GM18507 (cell line): ENCODE results near the gene PEX6.
"Not testable (repeated sequence)": the region's sequence is repeated elsewhere in the genome, so short reads cannot be mapped to it uniquely, and the experiment has no call there.

Experiments used
- DNase-seq: peaks from one replicate; pipeline ENCODE4 v3.0.0; 2011; ENCODE audit warnings: low read depth; ENCODE audit not compliant: insufficient read length; ENCODE audit errors: extremely low spot score
- FAIRE-seq: peaks from 2 replicates; lab custom pipeline; 2011; peaks lifted over from hg19 to GRCh38; lab: Jason Lieb, UNC

PEX6 gene

GRCh38 chr6:42968783-42969182 is 10.2 kb downstream of the PEX6 start:
- no peak for FAIRE-seq

DNA sequence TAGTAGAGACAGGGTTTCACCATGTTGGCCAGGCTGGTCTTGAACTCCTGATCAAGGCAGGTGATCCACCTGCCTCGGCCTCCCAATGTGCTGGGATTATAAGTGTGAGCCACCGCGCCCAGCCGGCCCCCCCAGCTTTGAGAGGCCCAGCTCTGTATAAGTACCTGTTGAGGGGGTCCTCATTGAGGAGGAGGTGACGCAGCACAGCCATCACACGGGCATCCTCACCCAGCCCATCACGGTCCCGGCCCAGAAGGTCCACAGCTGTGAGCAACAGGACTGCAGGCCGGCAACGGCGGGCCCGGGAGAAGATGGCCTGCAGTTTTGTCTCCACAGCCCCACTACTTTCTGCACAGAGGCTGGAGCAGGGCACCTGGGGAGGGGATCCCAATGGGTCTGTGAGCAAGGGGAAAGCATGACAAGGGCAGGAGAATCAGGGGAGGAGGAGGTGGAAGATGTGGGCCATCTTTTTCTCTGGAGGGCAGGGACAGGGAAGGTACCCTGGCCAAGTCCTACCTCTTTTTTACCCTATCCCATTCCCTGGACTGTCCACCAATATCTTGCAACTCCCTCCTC is 10.8 kb downstream of the PEX6 start:
- FAIRE-seq (no peak), DNase-seq (no peak)

More at GRCh38 chr6:42968783-42969182, 10.2 kb downstream of the PEX6 start:
- DNase-seq, result no peak

DNA sequence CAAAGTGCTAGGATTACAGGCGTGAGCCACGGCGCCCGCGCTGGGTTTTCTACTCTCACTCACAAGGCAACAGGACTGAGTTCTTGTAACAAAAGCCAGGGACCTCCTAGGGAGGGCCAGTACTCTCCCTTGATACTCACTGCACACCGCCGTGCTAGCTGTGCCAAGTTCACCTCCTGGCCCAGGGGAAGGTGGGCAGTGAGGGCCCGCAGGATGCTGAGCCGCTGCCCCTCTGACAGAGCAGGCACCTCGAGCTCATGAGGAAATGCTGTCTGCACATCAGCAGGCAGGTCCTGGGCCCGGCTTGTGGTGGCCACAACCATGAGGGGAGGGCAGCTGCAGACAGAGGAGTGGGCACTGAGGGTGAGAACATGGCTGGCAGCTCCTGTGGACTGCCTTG is 11.8 kb downstream of the PEX6 start:
- DNase-seq (no peak), FAIRE-seq (no peak)

DNA sequence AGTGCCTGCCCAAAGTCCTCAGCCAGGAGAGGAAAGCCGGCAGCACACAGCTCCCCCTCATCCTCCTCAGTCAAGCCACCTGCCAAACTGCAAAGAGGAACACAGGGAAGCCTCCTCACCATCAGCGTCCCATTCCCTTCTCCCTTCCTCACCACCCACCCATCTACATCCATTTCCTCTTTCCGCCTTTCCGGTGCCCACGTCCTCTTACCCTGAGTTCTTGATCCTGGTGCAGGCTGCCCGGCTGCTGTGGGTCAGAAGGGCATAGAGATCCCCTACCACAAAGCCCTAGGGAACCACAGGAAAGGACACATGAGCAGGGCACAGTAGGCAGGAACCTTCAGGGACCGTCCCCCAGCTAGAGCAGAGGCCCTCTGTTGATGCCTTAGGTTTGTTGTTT is 12.4 kb downstream of the PEX6 start:
- FAIRE-seq (no peak), DNase-seq (no peak)

GRCh38 chr6:42963855-42964605 is 15.0 kb downstream of the PEX6 start:
- no peak for DNase-seq
- no peak for FAIRE-seq

GRCh38 chr6:42963179-42963854 is 15.7 kb downstream of the PEX6 start:
- DNase-seq (no peak), FAIRE-seq (no peak)

- DNase-seq, result no peak
- no peak for FAIRE-seq
Observed at GRCh38 chr6:42962502-42963178, 16.3 kb downstream of the PEX6 start.

DNA sequence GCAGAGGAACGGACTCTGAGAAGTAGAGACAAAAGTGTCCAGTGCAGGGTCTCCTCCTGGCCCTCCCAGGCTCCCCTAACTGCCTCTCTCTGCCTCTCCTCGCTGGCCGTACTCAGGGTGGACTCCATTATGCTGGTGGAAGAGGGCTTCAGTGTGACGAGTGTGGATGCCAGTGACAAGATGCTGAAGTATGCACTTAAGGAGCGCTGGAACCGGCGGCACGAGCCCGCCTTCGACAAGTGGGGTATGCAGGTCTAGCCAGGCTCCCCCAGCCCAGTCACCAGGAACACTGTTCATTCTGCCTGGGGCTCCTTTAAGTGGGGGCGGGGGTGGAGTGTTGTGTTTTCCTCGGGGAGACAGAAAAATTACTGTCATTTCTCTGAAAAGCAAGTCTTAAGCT is 16.9 kb downstream of the PEX6 start:
- FAIRE-seq (no peak), DNase-seq (no peak)

GRCh38 chr6:42961020-42961470 is 17.9 kb downstream of the PEX6 start:
- no peak for DNase-seq
- FAIRE-seq, result no peak

GRCh38 chr6:42960243-42961019 is 18.6 kb downstream of the PEX6 start, which contains the start of gene GNMT:
TSS of gene GNMT (plus strand) at chr6:42960754. CDS start at chr6:42960768, 14 bp downstream.
- FAIRE-seq (no peak), DNase-seq (no peak)

- FAIRE-seq, result no peak
Observed at GRCh38 chr6:42959917-42960242, 19.1 kb downstream of the PEX6 start.

DNA sequence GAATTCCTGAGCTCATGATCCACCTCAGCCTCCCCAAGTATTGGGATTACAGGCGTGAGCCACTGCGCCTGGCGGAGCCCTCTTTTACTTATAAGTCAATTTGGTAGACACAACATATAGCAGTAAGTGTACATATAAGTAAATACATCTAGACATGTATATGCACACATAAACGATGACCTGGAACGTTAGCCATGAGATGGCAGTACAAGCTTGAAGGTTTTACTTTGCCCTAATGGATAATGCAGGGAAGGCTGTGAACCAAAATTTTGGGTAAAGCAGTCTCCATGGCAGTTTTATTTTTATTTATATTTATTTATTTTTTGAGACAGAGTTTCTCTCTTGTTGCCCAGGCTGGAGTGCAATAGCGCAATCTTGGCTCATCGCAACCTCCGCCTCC is 20.9 kb downstream of the PEX6 start:
- no peak for DNase-seq
- FAIRE-seq, result no peak

More at GRCh38 chr6:42959917-42960242, 19.1 kb downstream of the PEX6 start:
- no peak for DNase-seq

- not testable (repeated sequence) for DNase-seq, FAIRE-seq
Observed at GRCh38 chr6:42954405-42954804, 24.6 kb downstream of the PEX6 start.

GRCh38 chr6:42952389-42952788 is 26.6 kb downstream of the PEX6 start:
- no peak for FAIRE-seq
- DNase-seq, result no peak

DNA sequence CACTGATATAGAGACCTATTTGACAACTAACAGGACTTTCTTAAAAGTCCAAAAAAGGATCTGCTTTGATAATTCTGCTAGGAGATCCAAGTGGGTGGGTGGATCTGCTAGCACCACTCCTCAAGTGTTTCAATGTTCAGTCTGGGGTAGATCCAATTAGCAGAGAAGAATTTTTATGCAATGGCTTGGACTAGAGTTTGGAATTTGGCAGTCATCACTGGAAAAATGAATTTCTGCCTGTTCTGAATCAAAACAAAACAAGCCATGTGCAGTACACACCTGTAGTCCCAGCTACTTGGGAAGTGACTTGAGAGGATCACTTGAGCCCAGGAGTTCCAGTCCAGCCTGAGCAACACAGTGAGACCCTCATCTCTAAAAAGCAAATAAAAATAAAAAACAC is 31.0 kb downstream of the PEX6 start:
- no peak for FAIRE-seq
- no peak for DNase-seq

- FAIRE-seq (no peak), DNase-seq (no peak)
Observed at GRCh38 chr6:42942444-42942843, 36.5 kb downstream of the PEX6 start.

- FAIRE-seq, DNase-seq: not testable (repeated sequence)
Observed at GRCh38 chr6:42941356-42941755, 37.6 kb downstream of the PEX6 start.

GRCh38 chr6:42940493-42941045 is 38.4 kb downstream of the PEX6 start:
- DNase-seq, result no peak
- FAIRE-seq, result no peak

DNA sequence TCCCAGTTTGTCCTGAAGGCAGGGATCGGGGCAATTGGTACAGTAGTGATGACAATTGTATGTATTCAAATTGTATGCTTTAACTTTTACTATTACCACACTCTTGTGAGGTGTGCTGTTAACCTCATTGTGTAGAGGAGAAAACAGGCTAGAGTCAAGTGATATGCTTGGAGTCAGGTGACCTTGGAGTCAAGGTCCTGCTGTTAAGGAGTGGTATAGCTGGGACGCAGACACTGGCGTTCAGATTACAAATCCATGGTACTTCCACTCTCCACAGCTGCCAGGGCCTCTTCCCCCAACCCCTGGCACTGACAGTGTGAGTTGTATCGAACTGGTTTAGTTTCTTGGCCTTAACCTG is 39.2 kb downstream of the PEX6 start:
- no peak for DNase-seq
- no peak for FAIRE-seq
